Measurements from ENCODE around the gene CAPSL. TPM values are rescaled to one million over a fixed set of nuclear protein-coding genes. Genes with fewer than 3 reads are reported as not detected.
"Not testable (repeated sequence)": the region's sequence is repeated elsewhere in the genome, so short reads cannot be mapped to it uniquely, and the experiment has no call there.

Gene CAPSL
- total and polyA plus RNA-seq, 2 of the 8 experiments (the other 6 are each of a cell fraction or from before 2014, with no cell fraction given) = not detected

GRCh38 chr5:35892799-35893198 lies 45.6 kb downstream of the CAPSL start:
- H3K23ac ChIP-seq (ENCODE audit: insufficient read length); H2BK20ac ChIP-seq (ENCODE audit: low read length); POLR2A ChIA-PET (ENCODE audit: partially characterized antibody); CTCF ChIA-PET (ENCODE audit: partially characterized antibody); H3K4me2 ChIP-seq (ENCODE audit: insufficient read depth in 1 of 2, low read depth in 2 of 2, low read length in 2 of 2); H4K20me1 ChIP-seq (replicated peaks in 1 of 2; ENCODE audit: control insufficient read depth in 1 of 2, insufficient read depth in 2 of 2, low read length in 2 of 2); H2AFZ ChIP-seq (ENCODE audit: low read length); H3K18ac ChIP-seq (ENCODE audit: extremely low read depth, low read length); H3K36me3 ChIP-seq (ENCODE audit: control insufficient read depth in 2 of 4, insufficient read depth in 4 of 4, low read length in 3 of 4); H3K79me2 ChIP-seq (ENCODE audit: control insufficient read depth in 1 of 2, insufficient read depth in 2 of 2, low read length in 2 of 2); H2BK5ac ChIP-seq (ENCODE audit: low read depth, low read length); H2BK120ac ChIP-seq (replicated peaks; ENCODE audit: low read depth, low read length); DNase-seq (ENCODE audit: low read depth in 1 of 2, low spot score in 2 of 2); H3K4ac ChIP-seq (replicated peaks; ENCODE audit: insufficient read length, low read depth, low read length); H3K14ac ChIP-seq (ENCODE audit: insufficient read length); H3K27ac ChIP-seq (ENCODE audit: low read depth, low read length); H3K56ac ChIP-seq (replicated peaks; ENCODE audit: insufficient read length, low read depth, low read length); H4K8ac ChIP-seq (ENCODE audit: extremely low read depth, insufficient read depth, low read length); H2BK15ac ChIP-seq (ENCODE audit: low read length); H4K5ac ChIP-seq (ENCODE audit: insufficient read length, low read depth, low read length); H3K23me2 ChIP-seq (ENCODE audit: low read depth, low read length); H3K27me3 ChIP-seq (replicated peaks in 1 of 4; ENCODE audit: control insufficient read depth in 3 of 4, extremely low read depth in 1 of 4, insufficient read depth in 3 of 4, low read length in 3 of 4); FAIRE-seq; H2AK5ac ChIP-seq (ENCODE audit: low read depth, low read length); H2BK12ac ChIP-seq (ENCODE audit: low read depth, low read length); H3K79me1 ChIP-seq (ENCODE audit: low read depth, low read length); H3K9me3 ChIP-seq (ENCODE audit: insufficient read depth in 2 of 2, low read depth in 1 of 2, low read length in 1 of 2); H3K4me3 ChIP-seq (ENCODE audit: extremely low read depth in 1 of 4, insufficient read depth in 2 of 4, low read depth in 3 of 4, low read length in 4 of 4); H3K9ac ChIP-seq (replicated peaks in 1 of 4; ENCODE audit: extremely low read depth in 1 of 4, low read depth in 3 of 4, low read length in 3 of 4); H4K91ac ChIP-seq (replicated peaks; ENCODE audit: insufficient read length, low read length); H3K4me1 ChIP-seq (replicated peaks in 1 of 4; ENCODE audit: control insufficient read depth in 3 of 4, insufficient read depth in 4 of 4, low read length in 3 of 4): not testable (repeated sequence)
- no CpG with 5 or more reads among the region's 23 CpGs for WGBS, 2 experiments (ENCODE audit: extremely low coverage in 1 of 2, insufficient coverage in 1 of 2, insufficient read length in 1 of 2, insufficient replicate concordance in 2 of 2, low coverage in 1 of 2, low lambda C conversion rate in 2 of 2, missing lambda C conversion rate in 1 of 2)
